Endodermal cell (in vitro differentiated cells): ENCODE data around the gene ZGRF1. TPM values are rescaled to one million over a fixed set of nuclear protein-coding genes. Genes with fewer than 3 reads are reported as not detected.

ENCODE experiments used
- DNase-seq: peaks from one replicate; pipeline ENCODE4 v3.0.0-alpha.2; 2017
- H3K27ac ChIP-seq: 2 replicates; pipeline ENCODE4 v1.5.1; 2013; ENCODE audit warnings: mild to moderate bottlenecking, low read depth, low read length, moderate library complexity
- H3K27me3 ChIP-seq: 2 replicates; pipeline ENCODE4 v1.6.1; 2013; ENCODE audit warnings: mild to moderate bottlenecking, low read length, moderate library complexity; ENCODE audit not compliant: insufficient read depth, control insufficient read depth, poor library complexity, severe bottlenecking
- H3K36me3 ChIP-seq: 2 replicates; pipeline ENCODE4 v1.7.0; 2013; ENCODE audit warnings: mild to moderate bottlenecking, low read length, moderate library complexity; ENCODE audit not compliant: control insufficient read depth, insufficient read depth
- H3K4me1 ChIP-seq: one replicate; pipeline ENCODE4 v1.7.0; 2013; ENCODE audit warnings: low read length; ENCODE audit not compliant: control insufficient read depth, insufficient read depth
- H3K4me3 ChIP-seq: 2 replicates; pipeline ENCODE4 v1.5.1; 2013; ENCODE audit warnings: mild to moderate bottlenecking, low read length, moderate library complexity
- H3K9ac ChIP-seq: 2 replicates; pipeline ENCODE4 v1.6.1; 2013; ENCODE audit warnings: mild to moderate bottlenecking, low read length, moderate library complexity; ENCODE audit not compliant: poor library complexity, severe bottlenecking; ENCODE audit errors: extremely low read depth
- H3K9me3 ChIP-seq: 2 replicates; pipeline ENCODE4 v1.6.1; 2013; ENCODE audit warnings: mild to moderate bottlenecking, low read length, moderate library complexity; ENCODE audit not compliant: control insufficient read depth
- H3K27ac Mint-ChIP-seq: 2 replicates; pipeline ENCODE4 v1.8.0; 2020; ENCODE audit warnings: mixed read lengths
- H3K27me3 Mint-ChIP-seq: 2 replicates; pipeline ENCODE4 v1.8.0; 2021; ENCODE audit warnings: mild to moderate bottlenecking, mixed read lengths; ENCODE audit not compliant: insufficient read depth
- H3K36me3 Mint-ChIP-seq: 2 replicates; pipeline ENCODE4 v1.8.0; 2020; ENCODE audit warnings: low read depth, mixed read lengths
- H3K4me1 Mint-ChIP-seq: 2 replicates; pipeline ENCODE4 v1.8.0; 2020; ENCODE audit warnings: mixed read lengths
- H3K4me3 Mint-ChIP-seq: 2 replicates; pipeline ENCODE4 v1.8.0; 2020; ENCODE audit warnings: mild to moderate bottlenecking, moderate library complexity, mixed read lengths
- H3K9me3 Mint-ChIP-seq: 2 replicates; pipeline ENCODE4 v1.8.0; 2020; ENCODE audit warnings: mild to moderate bottlenecking, mixed read lengths
- WGBS, 2 experiments: methylation state at CpG; one replicate each; pipeline versions ENCODE4 v1.1.5 to v1.1.7; 2013; ENCODE audit warnings: missing lambda C conversion rate in 2 of 2, mixed read lengths in 1 of 2; ENCODE audit not compliant: insufficient coverage in 1 of 2, insufficient read length in 1 of 2; 5-methylcytosine and 5-hydroxymethylcytosine counted together
- total RNA-seq, 2 donors: library from RNA; stranded (reverse); fragmentation: NEBNext Ultra II Directional in 1 of 2; extraction: Animal tissue kit (Norgen Biotek cat#: 25700) in 1 of 2; gene quantifications; 2 replicates in 1 of 2; 3 replicates in 1 of 2; pipeline ENCODE4 v1.2.1, GENCODE V29; 2021
- TF ChIP-seq, protein P1 (sequence below): fragments of 200-600 bp; sonication (generic); conservative IDR thresholded peaks from 2 replicates; pipeline ENCODE4 v1.5.0; 2021; ENCODE audit warnings: antibody characterized with exemption, mild to moderate bottlenecking

ZGRF1 gene
- total RNA-seq, 2 donors from 2014 or later: 29.1 to 57.3 TPM

DNA sequence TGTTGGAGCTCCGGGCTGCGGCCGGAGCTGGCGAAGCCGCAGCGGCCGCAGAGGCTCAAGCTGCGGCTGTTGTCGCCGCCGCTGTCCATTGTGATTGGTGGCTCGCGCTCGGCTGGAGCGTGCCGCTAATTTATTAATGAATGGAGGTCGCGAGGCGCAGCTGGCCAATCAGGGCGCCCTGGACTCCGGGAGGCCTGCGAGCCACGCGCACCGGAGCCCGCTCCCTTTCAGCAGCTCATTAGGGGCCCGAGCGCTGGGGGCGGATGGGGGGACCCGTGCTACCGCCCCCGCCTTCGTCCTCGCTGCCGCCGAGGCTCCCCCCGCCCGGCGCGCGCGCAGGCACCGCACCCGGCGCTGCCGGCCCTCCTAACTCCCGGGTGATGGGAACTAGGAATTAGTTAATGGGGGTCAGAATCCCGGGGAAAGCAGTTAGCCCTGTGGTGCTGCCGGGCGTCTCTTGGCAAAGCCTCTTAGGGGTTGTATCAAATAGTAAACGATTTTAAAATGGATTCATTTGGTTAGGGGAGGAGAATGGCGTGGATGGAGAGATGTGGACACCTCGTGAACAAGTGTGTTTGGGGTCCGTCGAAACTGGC, 120.1 kb downstream of the ZGRF1 start:
- H3K36me3 Mint-ChIP-seq: no peaks in the 10 kb centered on the region
- TF ChIP-seq, protein P1, sequence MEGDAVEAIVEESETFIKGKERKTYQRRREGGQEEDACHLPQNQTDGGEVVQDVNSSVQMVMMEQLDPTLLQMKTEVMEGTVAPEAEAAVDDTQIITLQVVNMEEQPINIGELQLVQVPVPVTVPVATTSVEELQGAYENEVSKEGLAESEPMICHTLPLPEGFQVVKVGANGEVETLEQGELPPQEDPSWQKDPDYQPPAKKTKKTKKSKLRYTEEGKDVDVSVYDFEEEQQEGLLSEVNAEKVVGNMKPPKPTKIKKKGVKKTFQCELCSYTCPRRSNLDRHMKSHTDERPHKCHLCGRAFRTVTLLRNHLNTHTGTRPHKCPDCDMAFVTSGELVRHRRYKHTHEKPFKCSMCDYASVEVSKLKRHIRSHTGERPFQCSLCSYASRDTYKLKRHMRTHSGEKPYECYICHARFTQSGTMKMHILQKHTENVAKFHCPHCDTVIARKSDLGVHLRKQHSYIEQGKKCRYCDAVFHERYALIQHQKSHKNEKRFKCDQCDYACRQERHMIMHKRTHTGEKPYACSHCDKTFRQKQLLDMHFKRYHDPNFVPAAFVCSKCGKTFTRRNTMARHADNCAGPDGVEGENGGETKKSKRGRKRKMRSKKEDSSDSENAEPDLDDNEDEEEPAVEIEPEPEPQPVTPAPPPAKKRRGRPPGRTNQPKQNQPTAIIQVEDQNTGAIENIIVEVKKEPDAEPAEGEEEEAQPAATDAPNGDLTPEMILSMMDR: no peak
- no peaks in the 10 kb centered on the region for H3K4me1 ChIP-seq
- H3K9me3 Mint-ChIP-seq: no peaks in the 10 kb centered on the region
- peak; percentile 92 for DNase-seq
- H3K9me3 ChIP-seq: no peaks in the 10 kb centered on the region
- peaks cover 28% of the 10 kb centered on the region for H3K4me1 Mint-ChIP-seq
- H3K4me3 Mint-ChIP-seq: peak overlapping the region; percentile 56
- H3K4me3 ChIP-seq: peak overlapping the region; percentile 47
- no peak overlapping the region for H3K27ac Mint-ChIP-seq
- no peak overlapping the region for H3K9ac ChIP-seq
- no peaks in the 10 kb centered on the region for H3K36me3 ChIP-seq
- peaks cover 100% of the 10 kb centered on the region for H3K27me3 ChIP-seq
- 0 to 3% methylated on average over 12 to 55 of the region's 55 CpGs for WGBS, 2 experiments
- no peak overlapping the region for H3K27ac ChIP-seq
- peaks cover 99% of the 10 kb centered on the region for H3K27me3 Mint-ChIP-seq

DNA sequence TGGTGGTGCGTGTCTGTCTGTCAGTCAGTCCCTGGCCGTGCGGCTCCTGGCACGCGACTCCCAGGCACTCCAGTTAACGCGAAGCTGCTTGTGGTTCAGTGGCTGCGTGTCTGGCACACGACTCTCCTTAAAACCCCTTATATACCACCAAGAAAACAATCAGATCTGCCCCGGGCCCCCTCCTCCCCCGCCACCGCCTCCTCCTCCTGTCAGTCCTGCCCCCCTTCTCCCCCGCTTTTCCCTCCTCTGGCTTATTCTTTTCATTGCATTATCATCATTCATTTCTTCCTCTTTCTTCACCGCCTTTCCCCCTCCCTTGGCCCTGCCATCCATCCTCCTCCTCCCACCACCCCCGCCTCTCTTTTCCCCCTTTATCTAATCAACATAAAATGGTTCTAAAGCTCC, 120.6 kb downstream of the ZGRF1 start, which contains the start of gene NEUROG2:
NEUROG2 (minus strand) TSS at position 115 of the 405 bp plus-strand sequence. CDS start 705 bp downstream, outside the sequence.
- Mint-ChIP-seq H3K27ac (peak within 1 kb of the TSS; percentile 42), H3K27me3 (peaks cover 99% of the 10 kb centered on the region)

DNA sequence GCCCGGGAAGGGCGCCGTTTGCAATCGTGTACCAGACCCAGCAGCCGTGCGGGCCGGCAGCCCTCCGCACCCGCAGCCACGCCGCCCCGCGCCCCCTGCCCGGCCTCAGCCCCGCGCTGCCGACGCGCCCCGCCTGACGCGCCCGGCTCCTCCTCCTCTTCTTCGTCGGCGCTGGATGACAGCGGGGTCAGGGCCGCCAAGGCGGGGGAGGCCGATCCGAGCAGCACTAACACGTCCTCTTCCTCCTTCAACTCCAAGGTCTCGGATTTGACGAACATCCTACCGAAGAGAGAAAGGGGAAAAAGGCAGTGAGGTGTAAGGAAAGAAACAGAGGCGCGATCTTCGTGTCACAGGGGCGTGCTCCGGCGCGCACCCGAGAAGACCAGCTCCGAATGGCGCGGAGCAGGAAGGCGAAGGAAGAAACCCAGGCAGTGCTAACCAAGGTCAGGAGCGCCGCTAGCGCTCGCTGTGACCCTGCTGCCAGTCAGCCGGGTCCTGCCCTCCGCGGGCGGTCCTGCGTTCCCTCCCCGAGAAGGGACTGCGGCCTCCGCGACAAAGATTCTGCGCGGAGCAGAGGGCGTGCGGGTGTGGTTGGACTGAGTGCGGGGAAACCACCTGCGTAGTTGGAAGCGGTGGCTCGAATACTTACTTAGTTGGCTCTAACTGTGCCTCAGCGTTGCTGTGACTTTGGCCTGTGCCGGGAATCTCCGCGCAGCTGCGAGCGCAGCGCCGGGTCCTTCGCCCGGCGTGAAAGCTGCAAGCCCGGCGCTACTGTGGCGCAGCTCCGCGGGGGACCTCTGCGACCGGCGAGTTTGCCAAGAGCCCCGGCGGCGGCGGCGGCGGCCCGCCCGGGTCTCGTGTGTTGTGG, 121.3 kb downstream of the ZGRF1 start:
- WGBS, 2 experiments: 0% methylated on average over 44 to 96 of the region's 96 CpGs
- Mint-ChIP-seq H3K27ac (peak overlapping the region; percentile 42), H3K4me1 (peaks cover 24% of the 10 kb centered on the region), H3K27me3 (peaks cover 99% of the 10 kb centered on the region), H3K4me3 (peak overlapping the region; percentile 56), H3K36me3 (no peaks in the 10 kb centered on the region), H3K9me3 (no peaks in the 10 kb centered on the region)
- H3K27ac ChIP-seq: no peak overlapping the region
- TF ChIP-seq, protein P1: no peak
- H3K9ac ChIP-seq: no peak overlapping the region
- no peaks in the 10 kb centered on the region for H3K36me3 ChIP-seq
- H3K9me3 ChIP-seq: no peaks in the 10 kb centered on the region
- H3K4me1 ChIP-seq: peaks cover 3% of the 10 kb centered on the region
- peak overlapping the region; percentile 81 for H3K4me3 ChIP-seq
- DNase-seq: peak; percentile 81
- H3K27me3 ChIP-seq: peaks cover 100% of the 10 kb centered on the region

More for the DNA sequence above, 120.6 kb downstream of the ZGRF1 start, which contains the start of gene NEUROG2:
- Histone ChIP-seq H3K27ac (no peak within 1 kb of the TSS), H3K36me3 (no peaks in the 10 kb centered on the region), H3K9me3 (no peaks in the 10 kb centered on the region), H3K4me3 (peak within 1 kb of the TSS; percentile 81), H3K4me1 (no peaks in the 10 kb centered on the region), H3K27me3 (peaks cover 100% of the 10 kb centered on the region), H3K9ac (no peak within 1 kb of the TSS)
- peak within 1 kb of the TSS; percentile 56 for H3K4me3 Mint-ChIP-seq
- H3K4me1 Mint-ChIP-seq: peaks cover 28% of the 10 kb centered on the region
- no peaks in the 10 kb centered on the region for H3K36me3 Mint-ChIP-seq
- no peaks in the 10 kb centered on the region for H3K9me3 Mint-ChIP-seq
- WGBS, 2 experiments: 0% methylated on average over 1 to 15 of the region's 15 CpGs
- TF ChIP-seq, protein P1: no peak
- no peak for DNase-seq
